SK-MEL-5 (cell line): ENCODE measurements around the gene DPRX. TPM values are rescaled to one million over a fixed set of nuclear protein-coding genes. Genes with fewer than 3 reads are reported as not detected.

Experiments used
- DNase-seq: peaks from one replicate; pipeline ENCODE4 v3.0.0-alpha.2; 2016; ENCODE audit warnings: low read depth, low spot score
- in situ Hi-C: cut with HindIII; loops from 2 replicates; pipeline ENCODE4 v1.10.0; 2016; ENCODE audit warnings: low sequenced_read_pairs, high pct_unique_total_duplicates, low pct_unique_long_range_greater_than_20kb
- polyA plus RNA-seq, 2 experiments: library from polyadenylated mRNA; depleted of rRNA; stranded (reverse); fragments of >200 nt; gene quantifications; 2 replicates each; pipeline ENCODE4 v1.2.3, GENCODE V29; 2015
- total RNA-seq: library from RNA; depleted of rRNA; stranded (reverse); fragments of >200 nt; shearing (Covaris generic); gene quantifications from 2 replicates; pipeline ENCODE4 v1.2.3, GENCODE V29; 2014; rRNA removed

DPRX gene
- not detected in 2 replicates for total RNA-seq
- not detected in 2 replicates for polyA plus RNA-seq (2015; cell fraction: cytosol; rRNA removed)
- polyA plus RNA-seq (2015; cell fraction: nucleus; rRNA removed) = not detected in 2 replicates

GRCh38 chr19:53631949-53632407 is at the start of gene DPRX:
Gene DPRX, plus strand, starts transcription at chr19:53631999. Its CDS starts 108 bp downstream, at chr19:53632107.
- in situ Hi-C loops = no loop called here

GRCh38 chr19:53583181-53583580 is 48.6 kb upstream of the DPRX start:
- in situ Hi-C loops = no loop called here
- DNase-seq = no peak

More at GRCh38 chr19:53631949-53632407, at the start of gene DPRX:
- DNase-seq = no peak

- DNase-seq = no peak
- in situ Hi-C loops = no loop called here
Observed at GRCh38 chr19:53586277-53586691, 45.5 kb upstream of the DPRX start.

- in situ Hi-C loops = no loop called here
- DNase-seq = no peak
Observed at GRCh38 chr19:53594811-53595509, 36.8 kb upstream of the DPRX start.

GRCh38 chr19:53595510-53595867 is 36.3 kb upstream of the DPRX start:
- in situ Hi-C loops = no loop called here

GRCh38 chr19:53596056-53596455 is 35.7 kb upstream of the DPRX start:
- in situ Hi-C loops = no loop called here
- DNase-seq = no peak

More at GRCh38 chr19:53595510-53595867, 36.3 kb upstream of the DPRX start:
- no peak for DNase-seq

GRCh38 chr19:53597023-53597422 is 34.8 kb upstream of the DPRX start:
- no peak for DNase-seq
- in situ Hi-C loops = no loop called here

- in situ Hi-C loops = no loop called here
- DNase-seq = no peak
Observed at GRCh38 chr19:53598361-53598760, 33.4 kb upstream of the DPRX start.

- DNase-seq = no peak
- in situ Hi-C loops = no loop called here
Observed at GRCh38 chr19:53600217-53600616, 31.6 kb upstream of the DPRX start.

GRCh38 chr19:53606031-53606430 is 25.8 kb upstream of the DPRX start:
- in situ Hi-C loops = no loop called here
- no peak for DNase-seq

- in situ Hi-C loops = no loop called here
Observed at GRCh38 chr19:53608381-53608780, 23.4 kb upstream of the DPRX start.

GRCh38 chr19:53612762-53613526 is 18.9 kb upstream of the DPRX start:
- in situ Hi-C loops = no loop called here
- no peak for DNase-seq

More at GRCh38 chr19:53608381-53608780, 23.4 kb upstream of the DPRX start:
- DNase-seq = no peak

- DNase-seq = no peak
- in situ Hi-C loops = no loop called here
Observed at GRCh38 chr19:53621885-53622740, 9.7 kb upstream of the DPRX start.

- no peak for DNase-seq
- in situ Hi-C loops = no loop called here
Observed at GRCh38 chr19:53624771-53625545, 6.8 kb upstream of the DPRX start.

GRCh38 chr19:53626486-53626885 is 5.3 kb upstream of the DPRX start:
- in situ Hi-C loops = no loop called here
- no peak for DNase-seq

GRCh38 chr19:53626976-53627375 is 4.8 kb upstream of the DPRX start:
- DNase-seq = no peak
- in situ Hi-C loops = no loop called here

GRCh38 chr19:53634768-53635167 is 3.0 kb downstream of the DPRX start:
- in situ Hi-C loops = no loop called here
- DNase-seq = no peak
